Osteoblast (primary cell): ENCODE results near the gene CSH2. TPM values are rescaled to one million over a fixed set of nuclear protein-coding genes. Genes with fewer than 3 reads are reported as not detected.
"Not testable (repeated sequence)": the region's sequence is repeated elsewhere in the genome, so short reads cannot be mapped to it uniquely, and the experiment has no call there.

ENCODE experiments used
- DNase-seq: peaks from one replicate; pipeline ENCODE4 v3.0.0; 2011; ENCODE audit warnings: low spot score, mixed read lengths; ENCODE audit not compliant: insufficient read length; ENCODE audit errors: missing footprints
- H2AFZ ChIP-seq: 2 replicates; pipeline ENCODE4 v1.6.0; 2011; ENCODE audit warnings: mild to moderate bottlenecking, low read length
- H3K27ac ChIP-seq: 2 replicates; pipeline ENCODE4 v1.5.1; 2011; ENCODE audit warnings: mild to moderate bottlenecking, low read depth, low read length, moderate library complexity
- H3K27me3 ChIP-seq: 2 replicates; pipeline ENCODE4 v1.6.0; 2012; ENCODE audit warnings: mild to moderate bottlenecking, control low read depth, inconsistent platforms, low read length, moderate library complexity; ENCODE audit not compliant: insufficient read depth
- H3K36me3 ChIP-seq: 2 replicates; pipeline ENCODE4 v1.5.1; 2011; ENCODE audit warnings: mild to moderate bottlenecking, low read length, control low read depth, moderate library complexity; ENCODE audit not compliant: insufficient read depth
- H3K4me1 ChIP-seq: 2 replicates; pipeline ENCODE4 v1.5.1; 2011; ENCODE audit warnings: mild to moderate bottlenecking, low read length, control low read depth, moderate library complexity; ENCODE audit not compliant: insufficient read depth
- H3K4me2 ChIP-seq: 2 replicates; pipeline ENCODE4 v1.6.0; 2011; ENCODE audit warnings: mild to moderate bottlenecking, low read length; ENCODE audit not compliant: insufficient read depth
- H3K4me3 ChIP-seq: fragments of 200-600 bp; sonication (generic); 3 replicates; pipeline ENCODE4 v1.5.1; 2012; ENCODE audit warnings: mild to moderate bottlenecking, low read length, inconsistent platforms; ENCODE audit not compliant: insufficient read depth
- H3K79me2 ChIP-seq: 2 replicates; pipeline ENCODE4 v1.6.0; 2012; ENCODE audit warnings: mild to moderate bottlenecking, low read length, control low read depth, inconsistent platforms; ENCODE audit not compliant: insufficient read depth
- H3K9me3 ChIP-seq: 2 replicates; pipeline ENCODE4 v1.5.1; 2011; ENCODE audit warnings: low read depth, low read length, control low read depth
- H4K20me1 ChIP-seq: 2 replicates; pipeline ENCODE4 v1.6.0; 2012; ENCODE audit warnings: mild to moderate bottlenecking, low read length, control low read depth; ENCODE audit not compliant: insufficient read depth
- CTCF ChIP-seq: IDR thresholded peaks from 2 replicates; pipeline ENCODE4 v1.5.1; 2011; ENCODE audit warnings: mild to moderate bottlenecking, low read depth, low read length, moderate library complexity; ENCODE audit errors: extremely low read depth
- total RNA-seq: library from RNA; depleted of rRNA; stranded (reverse); fragments of >200 nt; gene quantifications from 2 replicates; pipeline ENCODE4 v1.2.3, GENCODE V29; 2012

The CSH2 gene
- total RNA-seq, 1 donor, result not detected

GRCh38 chr17:63870292-63870665, 3.2 kb downstream of the CSH2 start:
- not testable (repeated sequence) for H3K4me3 ChIP-seq, H3K9me3 ChIP-seq, DNase-seq, H3K27me3 ChIP-seq, H3K79me2 ChIP-seq, H3K27ac ChIP-seq, H3K36me3 ChIP-seq, H4K20me1 ChIP-seq, H2AFZ ChIP-seq, H3K4me1 ChIP-seq, H3K4me2 ChIP-seq

DNA sequence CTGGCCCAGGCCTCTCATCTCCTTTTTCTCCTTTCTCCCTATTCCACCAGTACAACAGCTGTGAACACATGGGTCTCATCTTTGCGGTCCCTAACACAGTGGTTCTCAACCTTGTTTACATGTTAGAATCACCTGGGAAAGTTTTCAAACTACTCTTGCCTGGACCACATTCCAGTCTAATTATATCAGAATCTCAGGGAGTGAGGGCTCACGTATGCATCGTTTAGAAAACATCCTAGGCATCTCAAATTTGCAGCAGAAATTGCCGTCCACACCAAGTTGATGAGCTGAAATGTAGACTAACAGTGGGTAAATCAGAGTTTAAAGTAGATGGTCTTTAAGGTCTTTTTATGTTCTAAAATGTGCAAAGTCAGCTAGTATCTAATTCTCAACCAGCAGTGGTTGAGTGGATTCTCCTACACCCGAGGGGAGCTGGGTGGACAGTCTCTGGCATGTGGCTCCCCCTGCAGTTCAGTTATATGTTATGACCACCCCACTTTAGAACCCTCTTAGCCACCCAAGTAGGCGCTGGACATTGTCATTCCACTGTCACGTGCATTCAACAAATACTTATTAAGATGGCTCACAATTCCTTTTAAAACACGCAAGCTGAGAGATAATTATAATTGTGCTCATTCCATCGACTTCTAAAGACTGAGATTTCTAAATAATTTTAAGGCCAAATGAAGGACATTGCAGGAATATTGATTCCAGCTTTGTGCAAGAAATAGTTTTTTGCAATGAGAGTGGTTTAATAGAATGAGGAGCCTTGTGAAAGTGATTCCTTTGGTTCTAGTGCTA, 3.8 kb downstream of the CSH2 start:
- H3K27me3 ChIP-seq, H4K20me1 ChIP-seq, H3K36me3 ChIP-seq, H3K9me3 ChIP-seq, H3K79me2 ChIP-seq, H3K4me3 ChIP-seq, H2AFZ ChIP-seq, H3K4me1 ChIP-seq, H3K4me2 ChIP-seq, DNase-seq, H3K27ac ChIP-seq: not testable (repeated sequence)
- peak; percentile 36 for TF ChIP-seq CTCF

- H3K4me2 ChIP-seq, H3K4me3 ChIP-seq, H4K20me1 ChIP-seq, H3K27me3 ChIP-seq, H3K9me3 ChIP-seq, H3K36me3 ChIP-seq, H3K79me2 ChIP-seq, H3K4me1 ChIP-seq, DNase-seq, H2AFZ ChIP-seq, H3K27ac ChIP-seq: not testable (repeated sequence)
- peak; percentile 6 for TF ChIP-seq CTCF
Measured at GRCh38 chr17:63866625-63867024, 6.9 kb downstream of the CSH2 start.

DNA sequence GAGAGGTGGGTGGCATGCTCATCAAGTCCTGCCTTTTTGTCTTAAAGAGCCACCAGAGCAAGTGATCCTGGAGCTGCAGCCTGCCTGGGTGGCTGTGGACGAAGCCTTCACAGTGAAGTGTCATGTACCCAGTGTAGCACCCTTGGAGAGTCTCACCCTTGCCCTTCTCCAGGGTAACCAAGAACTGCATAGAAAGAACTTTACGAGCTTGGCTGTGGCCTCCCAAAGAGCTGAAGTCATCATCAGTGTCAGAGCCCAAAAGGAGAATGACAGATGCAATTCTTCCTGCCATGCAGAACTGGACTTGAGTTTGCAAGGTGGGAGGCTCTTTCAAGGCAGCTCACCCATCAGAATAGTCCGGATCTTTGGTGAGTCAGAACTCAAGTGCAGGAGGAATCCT, 14.2 kb downstream of the CSH2 start:
- no peak overlapping the region for H3K4me3 ChIP-seq
- no peak overlapping the region for H2AFZ ChIP-seq
- no peaks in the 10 kb centered on the region for H3K9me3 ChIP-seq
- H3K27ac ChIP-seq, result no peak overlapping the region
- no peak for DNase-seq
- H3K36me3 ChIP-seq, result no peaks in the 10 kb centered on the region
- H3K4me2 ChIP-seq, result no peak overlapping the region
- no peaks in the 10 kb centered on the region for H4K20me1 ChIP-seq
- H3K4me1 ChIP-seq, result no peaks in the 10 kb centered on the region
- TF ChIP-seq CTCF, result no peak
- H3K79me2 ChIP-seq, result no peaks in the 10 kb centered on the region
- peaks cover 24% of the 10 kb centered on the region for H3K27me3 ChIP-seq

DNA sequence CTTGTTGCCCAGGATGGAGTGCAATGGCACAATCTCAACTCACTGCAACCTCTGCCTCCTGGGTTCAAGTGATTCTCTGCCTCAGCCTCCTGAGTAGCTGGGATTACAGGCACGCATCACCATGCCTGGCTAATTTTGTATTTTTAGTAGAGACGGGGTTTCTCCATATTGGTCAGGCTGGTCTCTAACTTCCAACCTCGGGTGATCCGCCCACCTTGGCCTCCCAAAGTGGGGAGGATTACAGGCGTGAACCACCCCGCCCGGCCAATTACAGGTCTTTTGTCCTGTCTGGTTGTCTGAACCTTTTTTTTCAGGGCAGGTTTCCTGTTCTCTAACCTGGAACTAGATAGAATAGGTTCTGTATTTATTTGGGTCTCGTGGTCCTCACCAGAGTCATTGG, 17.1 kb downstream of the CSH2 start:
- DNase-seq, result not testable (repeated sequence)

More for the DNA sequence above, 17.1 kb downstream of the CSH2 start:
- not testable (repeated sequence) for H3K27ac ChIP-seq, H2AFZ ChIP-seq, H3K4me1 ChIP-seq, H3K9me3 ChIP-seq, H4K20me1 ChIP-seq, H3K4me2 ChIP-seq, H3K36me3 ChIP-seq, H3K4me3 ChIP-seq, H3K79me2 ChIP-seq
- H3K27me3 ChIP-seq, result peaks cover 25% of the 10 kb centered on the region
